CD4-positive, alpha-beta T cell (primary cell): ENCODE measurements around the gene CD72. TPM values are rescaled to one million over a fixed set of nuclear protein-coding genes. Genes with fewer than 3 reads are reported as not detected.
A peak's percentile ranks its signal among the peaks of the same experiment; 100 is the strongest.

Experiments
- ATAC-seq: fragments of 200-7000 bp; cut with Tn5 transposase; one replicate; pipeline ENCODE4 v1.10.0; 2022; ENCODE audit warnings: mild to moderate bottlenecking; ENCODE audit not compliant: poor library complexity
- CTCF ChIA-PET: fragments of 350-600 bp; sonication (Branson Sonifier 250); formaldehyde crosslinking; loops from one replicate; lab custom pipeline; 2021; ENCODE audit warnings: antibody characterized with exemption, inconsistent platforms; lab: Charles Lee
- POLR2A ChIA-PET: fragments of 350-600 bp; sonication (Branson Sonifier 250); formaldehyde crosslinking; loops from one replicate; lab custom pipeline; 2021; ENCODE audit warnings: antibody characterized with exemption, inconsistent platforms; lab: Charles Lee
- DNase-seq, 14 experiments: peaks; one replicate each; pipeline ENCODE4 v3.0.0-alpha.2; 2013 to 2020; ENCODE audit warnings: mixed read lengths in 2 of 14
- H3K27ac ChIP-seq, 2 donors: one replicate each; pipeline versions ENCODE4 v1.5.1 to v1.7.0; 2013; ENCODE audit warnings: low read length in 2 of 2, low read depth in 1 of 2, mild to moderate bottlenecking in 1 of 2
- H3K27me3 ChIP-seq, 2 experiments: 1 replicate in 1 of 2; 2 replicates in 1 of 2; pipeline versions ENCODE4 v1.6.1 to v1.7.0; 2013; ENCODE audit warnings: low read length in 2 of 2, control low read depth in 1 of 2, mild to moderate bottlenecking in 1 of 2, moderate library complexity in 1 of 2; ENCODE audit not compliant: insufficient read depth in 2 of 2, control insufficient read depth in 1 of 2
- H3K36me3 ChIP-seq: one replicate; pipeline ENCODE4 v1.6.1; 2013; ENCODE audit warnings: low read length, control low read depth; ENCODE audit not compliant: insufficient read depth
- H3K4me1 ChIP-seq: one replicate; pipeline ENCODE4 v1.6.1; 2013; ENCODE audit warnings: low read length, control low read depth; ENCODE audit not compliant: insufficient read depth
- H3K4me3 ChIP-seq: one replicate; pipeline ENCODE4 v1.5.1; 2013; ENCODE audit warnings: mild to moderate bottlenecking, low read length, moderate library complexity
- H3K9me3 ChIP-seq, 2 experiments: 1 replicate in 1 of 2; 2 replicates in 1 of 2; pipeline versions ENCODE4 v1.6.1 to v1.7.0; 2013; ENCODE audit warnings: low read length in 2 of 2, mild to moderate bottlenecking in 2 of 2, control low read depth in 1 of 2, moderate library complexity in 1 of 2; ENCODE audit not compliant: control insufficient read depth in 1 of 2, insufficient read depth in 1 of 2
- H3K27ac Mint-ChIP-seq: one replicate; pipeline ENCODE4 v1.8.0; 2020; ENCODE audit warnings: mixed read lengths
- H3K27me3 Mint-ChIP-seq: one replicate; pipeline ENCODE4 v1.8.0; 2021; ENCODE audit warnings: mixed read lengths
- H3K36me3 Mint-ChIP-seq: one replicate; pipeline ENCODE4 v1.8.0; 2021; ENCODE audit warnings: low read depth, mixed read lengths
- H3K4me1 Mint-ChIP-seq: one replicate; pipeline ENCODE4 v1.8.0; 2021; ENCODE audit warnings: low read depth, mixed read lengths
- H3K4me3 Mint-ChIP-seq: one replicate; pipeline ENCODE4 v1.8.0; 2020; ENCODE audit warnings: mild to moderate bottlenecking, mixed read lengths
- H3K9me3 Mint-ChIP-seq: one replicate; pipeline ENCODE4 v1.8.0; 2020; ENCODE audit warnings: mixed read lengths
- intact Hi-C, 2 experiments: fragments of 100-400 bp; cut with DNase I in 1 of 2; cut with micrococcal nuclease in 1 of 2; formaldehyde crosslinking; loops; one replicate each; pipeline versions ENCODE4 v1.15.1 to v1.9.0; 2023 to 2025; cut with DNase I, micrococcal nuclease
- total RNA-seq, 174 experiments: library from RNA in 2 of 174; stranded (reverse) in 2 of 174; gene quantifications; one replicate each; pipeline ENCODE4 v1.2.3 and lab custom pipeline; 2021 to 2026
- TF ChIP-seq, protein P1 (sequence below): fragments of 200-600 bp; IDR thresholded peaks from one replicate; pipeline ENCODE4 v1.8.0; 2022; ENCODE audit warnings: antibody characterized with exemption, mild to moderate bottlenecking

CD72 gene
- total RNA-seq, 2 experiments from 2014 or later = 2.3 to 3.6 TPM

GRCh38 chr9:35606726-35607125 lies 11.5 kb downstream of the CD72 start:
- Histone ChIP-seq H3K9me3 (no peaks in the 10 kb centered on the region), H3K27me3 (no peaks in the 10 kb centered on the region), H3K36me3 (peaks cover 37% of the 10 kb centered on the region), H3K4me1 (peaks cover 47% of the 10 kb centered on the region), H3K27ac (no peak overlapping the region), H3K4me3 (no peak overlapping the region)
- DNase-seq (peak in 1 of 14 experiments; percentile 17), ATAC-seq (no peak)
- H3K36me3 Mint-ChIP-seq = peaks cover 31% of the 10 kb centered on the region
- intact Hi-C loops = loop anchor here in 1 of 2 experiments (5.0 to 10.0 kb wide), 2 partner anchors 221 to 1158 kb away; partner anchors contain the start of genes FAM221B and TMEM8B
- peak overlapping the region; percentile 49 for H3K4me3 Mint-ChIP-seq
- H3K9me3 Mint-ChIP-seq = no peaks in the 10 kb centered on the region
- TF ChIP-seq, protein P1, sequence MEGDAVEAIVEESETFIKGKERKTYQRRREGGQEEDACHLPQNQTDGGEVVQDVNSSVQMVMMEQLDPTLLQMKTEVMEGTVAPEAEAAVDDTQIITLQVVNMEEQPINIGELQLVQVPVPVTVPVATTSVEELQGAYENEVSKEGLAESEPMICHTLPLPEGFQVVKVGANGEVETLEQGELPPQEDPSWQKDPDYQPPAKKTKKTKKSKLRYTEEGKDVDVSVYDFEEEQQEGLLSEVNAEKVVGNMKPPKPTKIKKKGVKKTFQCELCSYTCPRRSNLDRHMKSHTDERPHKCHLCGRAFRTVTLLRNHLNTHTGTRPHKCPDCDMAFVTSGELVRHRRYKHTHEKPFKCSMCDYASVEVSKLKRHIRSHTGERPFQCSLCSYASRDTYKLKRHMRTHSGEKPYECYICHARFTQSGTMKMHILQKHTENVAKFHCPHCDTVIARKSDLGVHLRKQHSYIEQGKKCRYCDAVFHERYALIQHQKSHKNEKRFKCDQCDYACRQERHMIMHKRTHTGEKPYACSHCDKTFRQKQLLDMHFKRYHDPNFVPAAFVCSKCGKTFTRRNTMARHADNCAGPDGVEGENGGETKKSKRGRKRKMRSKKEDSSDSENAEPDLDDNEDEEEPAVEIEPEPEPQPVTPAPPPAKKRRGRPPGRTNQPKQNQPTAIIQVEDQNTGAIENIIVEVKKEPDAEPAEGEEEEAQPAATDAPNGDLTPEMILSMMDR = no peak
- H3K27ac Mint-ChIP-seq = peak overlapping the region; percentile 49
- H3K27me3 Mint-ChIP-seq = no peaks in the 10 kb centered on the region
- H3K4me1 Mint-ChIP-seq = peaks cover 45% of the 10 kb centered on the region
- CTCF ChIA-PET = interaction anchor here (1.7 to 4.3 kb wide), 2 partner anchors 10 to 39 kb away, joined by 5 to 31 read pairs; no protein-coding TSS in a partner anchor
- POLR2A ChIA-PET = interaction anchor here (1.0 to 3.9 kb wide), 5 partner anchors 41 to 584 kb away, joined by 3 to 45 read pairs (median 16); partner anchors contain the start of genes CLTA, CREB3, SIT1 and TLN1

DNA sequence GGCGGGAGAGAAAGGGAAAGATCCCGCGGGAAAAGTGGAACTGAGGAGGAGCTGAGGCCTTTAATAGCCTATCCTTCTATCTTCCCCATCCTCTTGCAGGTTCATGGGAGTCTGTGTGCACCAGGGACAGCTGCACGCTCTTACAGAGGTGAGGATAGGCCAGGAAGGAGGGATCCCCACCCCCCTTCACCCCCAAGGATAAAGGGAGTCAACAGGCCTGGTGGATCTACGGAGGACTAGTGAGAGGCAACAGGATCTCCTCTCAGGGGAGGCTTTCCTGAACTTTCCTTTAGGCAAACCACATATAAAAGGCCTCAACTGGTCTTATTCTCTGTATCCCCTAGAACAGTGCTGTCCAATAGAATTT lies 12.1 kb downstream of the CD72 start:
- POLR2A ChIA-PET = interaction anchor here (0.7 to 3.9 kb wide), 9 partner anchors 11 to 585 kb away, joined by 3 to 45 read pairs (median 10); partner anchors contain the start of genes CCDC107, CD72, CLTA and CREB3
- H3K4me3 Mint-ChIP-seq = peak overlapping the region; percentile 71
- H3K27ac Mint-ChIP-seq = peak overlapping the region; percentile 15
- DNase-seq = no peak
- peak overlapping the region; percentile 79 for H3K4me3 ChIP-seq
- H3K27ac ChIP-seq = no peak overlapping the region
- intact Hi-C loops = loop anchor here in 1 of 2 experiments (5.0 to 10.0 kb wide), 2 partner anchors 221 to 1159 kb away; partner anchors contain the start of genes FAM221B and TMEM8B
- ATAC-seq = no peak
- H3K4me1 Mint-ChIP-seq = peaks cover 39% of the 10 kb centered on the region
- peaks cover 37% of the 10 kb centered on the region for H3K36me3 ChIP-seq
- H3K9me3 Mint-ChIP-seq = no peaks in the 10 kb centered on the region
- TF ChIP-seq, protein P1 = no peak
- CTCF ChIA-PET = interaction anchor here (1.1 to 4.3 kb wide), 3 partner anchors 11 to 52 kb away, joined by 4 to 31 read pairs (median 5); partner anchors contain the start of genes CCDC107 and RMRP
- no peaks in the 10 kb centered on the region for H3K9me3 ChIP-seq
- no peaks in the 10 kb centered on the region for H3K27me3 ChIP-seq
- peaks cover 31% of the 10 kb centered on the region for H3K36me3 Mint-ChIP-seq
- H3K27me3 Mint-ChIP-seq = no peaks in the 10 kb centered on the region
- peaks cover 41% of the 10 kb centered on the region for H3K4me1 ChIP-seq

- peaks cover 35% of the 10 kb centered on the region for H3K4me1 Mint-ChIP-seq
- no peaks in the 10 kb centered on the region for H3K27me3 ChIP-seq
- no peaks in the 10 kb centered on the region for H3K9me3 Mint-ChIP-seq
- H3K27ac ChIP-seq = peak overlapping the region; percentile 46 to 52
- peak overlapping the region; percentile 15 for H3K27ac Mint-ChIP-seq
- ChIA-PET POLR2A (interaction anchor here (0.7 to 3.9 kb wide), 10 partner anchors 12 to 585 kb away, joined by 3 to 45 read pairs (median 12); partner anchors contain the start of genes CCDC107, CD72, CLTA and CREB3), CTCF (interaction anchor here (1.1 to 4.3 kb wide), 3 partner anchors 11 to 53 kb away, joined by 4 to 31 read pairs (median 5); partner anchors contain the start of genes CCDC107 and RMRP)
- H3K36me3 Mint-ChIP-seq = peaks cover 30% of the 10 kb centered on the region
- peaks cover 37% of the 10 kb centered on the region for H3K36me3 ChIP-seq
- DNase-seq = peak in 11 of 14 experiments; percentile 11 to 66 (median 31)
- H3K4me1 ChIP-seq = peaks cover 38% of the 10 kb centered on the region
- H3K27me3 Mint-ChIP-seq = no peaks in the 10 kb centered on the region
- intact Hi-C loops = loop anchor here (1.0 to 10.0 kb wide), 7 partner anchors 41 to 1159 kb away; partner anchors contain the start of genes CCDC107 (in 1 of the 2), CREB3 (in 1 of the 2), FAM221B (in 1 of the 2) and RMRP (in 1 of the 2)
- TF ChIP-seq, protein P1 = no peak
- H3K9me3 ChIP-seq = no peaks in the 10 kb centered on the region
- peak overlapping the region; percentile 79 for H3K4me3 ChIP-seq
- ATAC-seq = no peak
- peak overlapping the region; percentile 71 for H3K4me3 Mint-ChIP-seq
These were observed 12.7 kb downstream of the CD72 start for GRCh38 chr9:35605351-35606137.
